Measurements from ENCODE around the gene PTBP1. TPM values are rescaled to one million over a fixed set of nuclear protein-coding genes. Genes with fewer than 3 reads are reported as not detected.

PTBP1 gene
- total RNA-seq, 3 donors from 2014 or later (not counting 1 experiment from before 2014, with no cell fraction given): 302 to 350 (median 345) TPM

- no peak overlapping the region for H3K27ac Mint-ChIP-seq
- peaks cover 0 to 2% of the 10 kb centered on the region in 2 donors for H3K27me3 Mint-ChIP-seq (ENCODE audit: low read depth in 2 of 2)
- Histone ChIP-seq H3K36me3 (ENCODE audit: control insufficient read depth, insufficient read depth, low read length) (no peaks in the 10 kb centered on the region), H3K27ac (ENCODE audit: low read length) (no peak overlapping the region), H3K27me3 (ENCODE audit: control insufficient read depth, insufficient read depth, low read length) (peaks cover 2% of the 10 kb centered on the region), H3K4me1 (ENCODE audit: control insufficient read depth, insufficient read depth, low read length) (peaks cover 6% of the 10 kb centered on the region), H3K9me3 (ENCODE audit: control insufficient read depth, insufficient read depth, low read length) (no peaks in the 10 kb centered on the region), H3K4me3 (ENCODE audit: low read length) (no peak overlapping the region)
- intact Hi-C loops (cut with micrococcal nuclease): loop anchor here (2.0 to 10.0 kb wide), 2 partner anchors 151 to 215 kb away; partner anchors contain the start of gene WDR18
- no peak for TF ChIP-seq CTCF (IDR thresholded peaks at IDR 0.05)
- no peak overlapping the region for H3K4me3 Mint-ChIP-seq
- no peaks in the 10 kb centered on the region for H3K9me3 Mint-ChIP-seq
- ATAC-seq (no peak), DNase-seq (no peak)
- no peaks in the 10 kb centered on the region for H3K36me3 Mint-ChIP-seq
- no peaks in the 10 kb centered on the region for H3K4me1 Mint-ChIP-seq
- 76% methylated on average over 5 of the region's 6 CpGs for WGBS (ENCODE audit: insufficient coverage)
These were observed 27.6 kb upstream of the PTBP1 start for GRCh38 chr19:769616-770015.

GRCh38 chr19:771332-771785, 25.9 kb upstream of the PTBP1 start:
- H3K36me3 ChIP-seq (ENCODE audit: control insufficient read depth, insufficient read depth, low read length): no peaks in the 10 kb centered on the region
- Mint-ChIP-seq H3K36me3 (no peaks in the 10 kb centered on the region), H3K9me3 (no peaks in the 10 kb centered on the region), H3K27ac (no peak overlapping the region), H3K4me1 (no peaks in the 10 kb centered on the region), H3K27me3 (ENCODE audit: low read depth in 2 of 2) (peaks cover 0 to 2% of the 10 kb centered on the region in 2 donors), H3K4me3 (no peak overlapping the region)
- peak in 1 of 2 donors; percentile 55 for DNase-seq
- H3K4me1 ChIP-seq (ENCODE audit: control insufficient read depth, insufficient read depth, low read length): peaks cover 6% of the 10 kb centered on the region
- no peak overlapping the region for H3K4me3 ChIP-seq (ENCODE audit: low read length)
- ATAC-seq: peak in 2 of 3 donors; percentile 50 to 55
- no peak overlapping the region for H3K27ac ChIP-seq (ENCODE audit: low read length)
- TF ChIP-seq CTCF (IDR thresholded peaks at IDR 0.05): no peak
- H3K9me3 ChIP-seq (ENCODE audit: control insufficient read depth, insufficient read depth, low read length): no peaks in the 10 kb centered on the region
- intact Hi-C loops (cut with micrococcal nuclease): loop anchor here (2.0 to 10.0 kb wide), 2 partner anchors 149 to 213 kb away; partner anchors contain the start of gene WDR18
- peaks cover 2% of the 10 kb centered on the region for H3K27me3 ChIP-seq (ENCODE audit: control insufficient read depth, insufficient read depth, low read length)
- WGBS (ENCODE audit: insufficient coverage): 18% methylated on average over 5 of the region's 6 CpGs

- no peaks in the 10 kb centered on the region for H3K36me3 Mint-ChIP-seq
- no peak overlapping the region for H3K4me3 Mint-ChIP-seq
- peaks cover 0 to 2% of the 10 kb centered on the region in 2 donors for H3K27me3 Mint-ChIP-seq (ENCODE audit: low read depth in 2 of 2)
- DNase-seq (no peak), ATAC-seq (no peak)
- no peaks in the 10 kb centered on the region for H3K4me1 Mint-ChIP-seq
- no peak overlapping the region for H3K4me3 ChIP-seq (ENCODE audit: low read length)
- H3K9me3 Mint-ChIP-seq: no peaks in the 10 kb centered on the region
- peaks cover 2% of the 10 kb centered on the region for H3K27me3 ChIP-seq (ENCODE audit: control insufficient read depth, insufficient read depth, low read length)
- TF ChIP-seq CTCF (IDR thresholded peaks at IDR 0.05): no peak
- no peaks in the 10 kb centered on the region for H3K36me3 ChIP-seq (ENCODE audit: control insufficient read depth, insufficient read depth, low read length)
- intact Hi-C loops (cut with micrococcal nuclease): loop anchor here (10.0 kb wide), 1 partner anchor 213 kb away; the partner anchor contains the start of gene WDR18
- no peak overlapping the region for H3K27ac Mint-ChIP-seq
- no peaks in the 10 kb centered on the region for H3K9me3 ChIP-seq (ENCODE audit: control insufficient read depth, insufficient read depth, low read length)
- peaks cover 6% of the 10 kb centered on the region for H3K4me1 ChIP-seq (ENCODE audit: control insufficient read depth, insufficient read depth, low read length)
- WGBS (ENCODE audit: insufficient coverage): 86% methylated on average over 5 of the region's 5 CpGs
- H3K27ac ChIP-seq (ENCODE audit: low read length): no peak overlapping the region
These were observed 25.2 kb upstream of the PTBP1 start for GRCh38 chr19:772063-772462.
